Hypothalamus (tissue), 51 donors: ENCODE measurements around the gene MYO1H.
A peak's percentile ranks its signal among the peaks of the same experiment; 100 is the strongest.

Experiments
- DNase-seq, 51 donors: peaks; one replicate each; lab custom pipeline; 2025; lab: John Stamatoyannopoulos, UW

The MYO1H gene

DNA sequence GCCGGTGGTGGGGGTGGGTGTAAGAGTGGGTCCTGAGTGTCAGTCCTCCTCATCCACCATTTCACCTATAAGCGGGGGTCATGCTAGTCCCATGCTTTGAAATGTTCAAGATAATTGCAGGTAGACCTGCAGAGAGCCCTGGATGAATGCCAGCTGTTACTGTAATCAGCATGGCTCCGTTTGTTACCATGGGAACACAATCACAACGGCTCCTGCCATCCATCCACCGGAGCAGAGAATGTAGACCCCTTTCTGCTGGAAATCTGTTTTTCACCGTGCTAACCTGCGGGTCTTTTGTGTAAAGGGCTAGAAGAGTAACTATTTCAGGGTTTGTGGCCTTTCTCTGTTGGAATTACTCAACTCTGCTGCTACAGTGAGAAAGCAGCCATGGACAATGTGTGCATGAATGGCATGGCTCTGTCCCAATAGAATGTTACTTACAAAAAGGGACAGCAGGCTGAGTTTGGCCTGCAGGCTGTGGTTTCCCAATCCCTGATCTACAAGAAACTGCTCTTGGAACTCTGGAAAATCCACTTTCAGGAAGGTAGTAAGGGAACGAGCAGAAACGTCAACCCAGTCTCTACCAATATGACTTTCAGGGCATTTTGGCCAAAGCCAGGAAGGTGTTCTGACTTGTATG is 93.3 kb downstream of the MYO1H start:
- DNase-seq = peak in 2 of 51 donors; percentile 24 to 48

DNA sequence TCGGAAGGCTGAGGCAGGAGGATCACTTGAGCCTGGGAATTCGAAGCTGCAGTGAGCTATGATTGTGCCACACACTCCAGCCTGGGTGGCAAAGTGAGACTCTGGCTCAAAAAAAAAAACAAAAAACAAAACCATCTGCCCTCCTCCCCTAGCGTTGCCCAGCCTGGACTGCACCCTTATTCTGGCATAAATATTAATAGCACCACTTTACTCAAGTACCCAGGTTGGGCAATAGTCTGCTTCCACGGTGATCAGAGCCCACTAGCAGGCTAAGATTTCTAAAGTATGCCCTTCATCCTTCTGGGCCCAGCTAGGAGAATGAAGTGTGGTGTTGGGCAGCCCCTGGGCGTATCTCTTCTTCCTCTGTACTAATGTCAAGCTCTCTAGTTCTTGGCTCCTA is 96.1 kb downstream of the MYO1H start:
- no peak for DNase-seq

DNA sequence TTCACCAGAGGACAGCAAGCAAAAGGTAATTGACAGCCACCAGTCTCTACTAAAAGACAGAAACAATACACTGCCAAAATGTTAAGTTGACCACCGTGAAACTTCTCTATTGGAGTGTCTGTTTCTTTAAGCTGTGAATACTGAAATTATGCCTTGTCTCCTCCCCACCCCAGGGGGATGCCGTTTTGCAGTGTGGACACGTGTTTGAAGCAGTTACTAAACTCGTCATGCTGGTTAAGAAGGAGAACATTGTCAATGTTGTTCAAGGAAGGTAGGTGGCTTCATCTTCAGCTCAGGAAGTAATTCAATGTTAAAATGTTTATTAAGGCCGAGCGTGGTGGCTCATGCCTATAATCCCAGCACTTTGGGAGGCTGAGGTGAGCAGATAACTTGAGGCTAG is 96.6 kb downstream of the MYO1H start:
- DNase-seq = no peak

DNA sequence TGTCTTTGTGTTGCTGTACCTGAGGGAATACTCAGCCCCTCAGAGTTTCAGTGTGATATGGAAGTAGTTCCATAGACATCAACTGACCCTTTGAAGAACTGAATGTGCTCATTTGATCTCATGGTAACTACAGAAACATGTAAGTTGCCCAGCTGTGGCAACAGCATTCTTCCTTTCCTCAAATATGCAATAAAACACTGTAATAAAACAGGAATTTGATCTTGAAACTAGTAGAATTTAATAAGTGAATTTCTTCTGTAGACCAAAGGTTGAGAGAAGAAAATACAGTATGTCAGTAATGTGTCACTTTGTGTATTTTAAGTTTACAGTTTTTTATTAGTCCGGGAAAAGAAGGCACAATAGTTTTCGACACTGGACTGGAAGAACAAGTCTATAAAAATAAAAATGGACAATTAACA is 97.5 kb downstream of the MYO1H start:
- DNase-seq = no peak

DNA sequence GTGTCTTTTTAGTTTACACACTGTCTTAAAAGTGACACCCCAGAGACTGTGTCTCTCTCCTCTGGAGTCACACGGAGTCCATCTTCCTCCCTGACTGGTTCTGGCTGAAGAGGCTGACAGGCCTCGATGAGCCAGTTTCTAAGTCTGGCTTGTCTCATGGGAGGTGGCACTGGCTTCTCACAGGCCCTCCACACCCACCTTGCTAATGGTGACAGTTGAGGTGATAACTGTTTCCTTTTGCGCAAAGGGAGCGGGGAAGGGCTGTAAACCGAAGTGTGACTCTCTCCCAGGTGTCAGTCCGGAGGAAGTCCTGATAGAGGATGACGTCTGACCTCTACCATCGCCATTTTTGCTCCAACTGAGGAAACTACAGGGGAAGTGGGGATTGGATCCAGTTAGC is 99.2 kb downstream of the MYO1H start:
- no peak for DNase-seq

DNA sequence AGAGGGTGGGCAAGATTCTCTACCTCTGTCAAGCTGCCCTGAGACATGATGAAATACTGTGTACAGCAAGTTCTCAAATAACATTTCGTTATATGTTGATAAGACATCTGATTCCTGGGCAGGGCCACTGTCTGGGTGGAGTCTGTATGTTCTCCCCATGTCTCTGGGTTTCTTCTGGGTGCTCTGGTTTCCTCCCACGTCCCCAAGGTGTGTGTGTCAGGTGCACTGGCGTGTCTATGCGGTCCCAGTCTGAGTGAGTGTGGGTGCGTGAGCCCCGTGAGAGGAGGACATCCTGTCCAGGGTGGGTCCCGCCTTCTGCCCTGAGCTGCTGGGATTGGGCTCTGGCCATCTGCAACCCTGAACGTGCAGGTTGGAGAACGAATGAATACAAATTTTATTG is 99.8 kb downstream of the MYO1H start:
- no peak for DNase-seq

DNA sequence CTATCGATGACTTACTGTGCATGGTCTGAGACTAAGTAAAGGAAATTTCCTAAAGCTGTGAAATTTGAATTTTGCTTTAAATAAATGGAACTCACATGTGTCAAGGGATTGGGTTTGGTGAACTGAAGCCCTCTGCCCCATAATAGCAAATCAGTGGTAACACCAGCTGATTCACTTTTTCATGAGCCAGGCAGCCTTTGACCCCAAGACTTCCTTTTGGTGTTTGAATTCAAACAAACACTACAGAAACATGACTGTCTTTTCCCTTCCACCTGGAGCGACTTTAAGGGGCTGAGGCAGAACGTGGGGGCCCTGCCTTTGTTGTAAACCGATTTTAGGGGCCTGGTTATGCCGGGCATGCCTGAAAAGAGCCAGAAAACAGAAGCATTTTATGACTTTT is 100.6 kb downstream of the MYO1H start:
- no peak for DNase-seq

DNA sequence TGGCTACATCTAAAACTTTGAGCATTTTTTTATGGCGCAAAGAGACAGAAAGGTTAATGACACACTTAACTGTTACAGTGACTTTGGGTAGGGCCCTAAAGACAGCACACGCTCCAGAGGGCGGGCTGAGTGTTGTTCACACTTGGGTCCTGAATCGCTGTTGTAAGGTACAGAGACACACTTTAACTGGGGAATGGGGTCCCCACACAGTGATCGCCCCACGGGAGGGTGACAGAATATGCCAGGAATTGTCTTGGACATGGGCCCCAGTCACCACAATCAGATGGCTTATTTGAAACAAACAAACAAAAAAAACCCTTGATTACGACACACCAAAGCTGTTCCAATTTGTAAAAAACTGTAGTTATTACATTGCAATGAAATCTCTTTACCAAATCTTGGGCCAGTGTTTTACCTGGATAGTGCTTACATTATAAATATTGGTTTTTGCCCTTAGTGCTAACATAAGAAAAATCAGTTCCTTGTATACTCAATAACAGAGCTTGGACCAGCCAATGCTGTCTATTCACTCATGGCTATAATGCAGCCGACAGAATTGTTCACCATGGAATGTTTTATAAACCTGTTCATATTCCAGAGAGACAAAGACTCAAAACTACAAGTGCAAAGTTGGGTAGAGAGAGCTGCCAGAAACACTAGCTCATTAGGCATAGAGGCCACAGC is 101.1 kb downstream of the MYO1H start:
- DNase-seq = no peak

DNA sequence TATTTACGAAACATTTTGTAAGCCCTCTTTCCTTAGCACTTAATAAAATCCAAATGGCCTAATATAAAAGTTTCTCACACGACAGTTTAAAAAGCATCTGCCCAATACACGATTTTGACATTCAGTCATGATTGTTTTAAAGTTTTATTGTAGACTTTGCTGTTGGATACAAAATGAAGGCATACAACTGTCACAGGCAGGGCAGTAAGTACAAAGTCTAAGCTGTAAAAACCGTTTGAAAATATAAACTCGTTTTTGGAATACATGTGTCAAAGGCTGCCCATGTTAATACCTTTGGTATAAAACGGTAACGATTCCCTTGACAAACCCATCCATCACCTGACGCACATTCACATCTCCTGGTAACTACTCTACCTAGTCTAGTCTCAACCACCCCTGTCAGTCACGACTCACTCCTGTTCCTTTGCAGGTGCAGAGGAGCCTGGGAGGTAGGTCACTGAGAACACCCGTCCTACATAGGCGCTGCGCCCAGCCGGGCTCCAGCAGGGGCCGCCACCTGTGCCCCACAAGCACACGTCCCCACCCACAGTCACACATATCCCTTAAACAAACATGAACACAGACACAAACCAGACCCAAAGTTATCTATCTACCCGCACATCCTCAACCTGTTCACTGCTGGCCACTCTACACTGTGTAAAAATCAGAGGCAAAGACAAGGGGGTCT is 102.3 kb downstream of the MYO1H start:
- no peak for DNase-seq

DNA sequence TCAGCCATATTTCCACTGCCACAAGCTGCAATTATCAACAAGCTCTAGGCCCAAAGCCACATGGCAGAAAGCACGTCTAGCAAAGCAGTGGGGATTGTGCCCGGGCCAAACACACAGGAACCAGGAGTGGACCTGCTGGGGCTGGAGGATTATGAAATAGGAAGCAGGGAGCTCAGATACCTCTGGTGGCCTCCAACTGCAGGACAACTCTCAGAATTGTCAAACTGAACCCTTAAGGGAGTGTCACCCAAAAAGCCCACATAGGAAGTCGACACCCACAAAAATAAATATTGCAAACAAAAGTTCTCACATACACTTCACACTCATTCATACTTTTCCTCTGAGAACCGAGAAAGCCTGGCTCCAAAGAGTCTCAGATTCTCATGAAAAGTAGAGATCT is 103.3 kb downstream of the MYO1H start:
- no peak for DNase-seq

DNA sequence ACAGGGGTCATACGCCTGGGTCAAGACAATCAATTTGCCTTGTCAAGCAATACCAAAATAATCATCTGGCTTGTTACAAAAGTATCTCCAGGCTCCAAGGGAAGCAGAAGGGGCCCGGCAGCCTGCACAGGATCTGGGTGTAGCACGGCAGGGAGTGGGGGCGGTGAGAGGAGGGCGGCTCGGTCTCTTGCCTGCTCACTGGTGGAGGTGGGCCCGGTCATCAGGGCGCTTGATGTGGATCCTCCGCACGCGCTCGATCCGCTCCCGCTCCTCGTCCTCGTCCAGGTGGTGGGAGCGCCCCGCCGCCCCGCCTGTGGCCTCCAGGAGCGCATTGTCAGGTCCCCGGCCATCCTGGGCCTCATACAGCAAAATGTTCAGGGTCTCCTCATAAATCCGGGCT is 103.7 kb downstream of the MYO1H start:
- DNase-seq = no peak

DNA sequence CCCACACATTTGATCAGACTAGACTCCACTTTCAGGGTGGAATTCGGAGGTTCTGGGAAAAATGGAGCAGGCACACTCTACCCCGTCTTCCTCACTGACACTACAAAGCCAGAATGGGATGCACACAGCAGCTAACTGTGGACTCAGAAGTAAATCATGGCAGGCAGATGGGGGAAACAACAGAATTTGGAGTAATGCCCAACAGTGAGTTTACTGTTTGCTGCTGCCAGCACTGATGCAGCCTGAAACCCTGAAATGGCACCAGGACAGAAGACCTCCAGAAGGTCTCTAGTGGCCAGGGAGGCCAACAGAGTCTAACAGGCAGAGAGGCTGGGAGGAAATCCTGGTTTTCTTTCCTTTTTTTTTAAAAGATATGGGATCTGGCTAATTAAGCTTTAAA is 104.8 kb downstream of the MYO1H start:
- no peak for DNase-seq

DNA sequence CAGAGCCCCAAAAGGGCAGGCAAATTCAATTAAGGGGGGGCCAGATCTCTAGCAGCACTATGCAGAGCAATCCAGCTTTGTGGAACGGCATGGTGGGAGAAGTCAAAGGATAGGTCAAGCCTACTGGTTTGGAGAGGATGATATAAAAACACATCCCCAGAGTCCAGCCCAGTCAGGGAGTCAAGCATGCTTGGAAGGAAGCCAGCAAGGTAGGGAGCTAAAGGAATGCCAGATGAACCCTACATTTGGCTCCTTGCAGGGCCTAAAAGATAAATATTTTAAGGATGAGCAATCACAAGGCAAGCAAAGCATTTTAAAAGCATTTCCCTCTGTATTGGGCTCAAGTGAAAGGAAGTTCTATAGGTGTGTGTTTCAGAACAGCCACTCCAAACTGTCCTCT is 108.0 kb downstream of the MYO1H start:
- DNase-seq = no peak

DNA sequence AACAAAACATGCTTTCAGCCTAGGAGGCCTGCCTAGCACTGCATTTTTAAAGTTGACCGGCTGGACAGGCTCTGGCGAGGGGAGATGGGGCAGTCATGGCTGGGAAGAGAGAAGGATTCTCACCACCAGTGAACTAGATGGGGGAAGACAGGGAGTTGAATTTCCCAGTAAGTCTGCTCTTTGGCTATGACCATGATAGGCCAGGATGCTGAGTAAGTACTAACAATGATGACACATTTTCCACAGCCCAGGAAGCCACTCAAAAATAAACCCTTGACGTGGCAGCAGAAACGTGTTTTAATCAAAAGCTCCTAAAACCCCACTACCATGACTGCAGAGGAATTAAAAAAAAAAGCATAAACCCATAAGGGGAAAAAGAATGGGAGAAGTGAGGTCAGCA is 110.4 kb downstream of the MYO1H start:
- DNase-seq = no peak

DNA sequence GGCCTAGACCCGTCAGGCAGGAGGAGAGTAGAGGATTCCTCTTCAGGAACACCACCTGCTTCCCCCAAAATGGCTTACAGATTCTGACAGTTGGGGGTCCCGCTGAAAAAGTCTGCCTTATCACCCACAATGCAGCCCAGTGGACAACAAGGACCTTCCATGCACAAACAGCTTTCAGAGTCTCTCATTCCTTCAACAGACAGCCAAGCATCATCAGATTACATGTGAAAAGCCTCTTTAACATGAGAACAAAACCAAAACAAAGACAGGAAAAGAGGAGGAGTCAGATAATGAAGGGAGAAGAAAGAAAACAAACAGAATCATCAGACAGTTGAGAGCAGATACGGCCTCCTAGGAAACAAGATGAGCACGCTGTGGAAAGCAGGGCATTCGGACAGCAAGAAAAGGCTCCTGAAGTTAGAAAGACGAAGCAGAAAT is 111.1 kb downstream of the MYO1H start:
- peak in 2 of 51 donors; percentile 21 to 40 for DNase-seq

DNA sequence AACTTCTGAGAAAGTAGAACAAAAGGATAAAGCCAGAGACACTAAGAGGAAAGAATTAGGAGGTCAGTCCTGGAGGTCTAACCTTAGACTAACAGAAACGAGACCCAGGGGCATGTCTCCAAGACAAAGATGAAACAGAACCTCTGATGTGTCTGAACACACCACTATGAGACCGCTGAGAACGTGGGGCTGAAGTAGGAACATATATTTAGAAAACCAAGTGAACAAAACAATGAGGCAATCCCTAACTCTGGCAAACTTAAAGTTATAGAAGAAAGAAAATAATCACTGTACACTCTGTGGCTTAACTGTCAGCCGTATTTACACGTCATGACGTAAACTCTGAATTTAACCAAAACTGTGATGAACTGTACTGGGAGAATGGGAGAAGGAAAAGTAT is 111.5 kb downstream of the MYO1H start:
- no peak for DNase-seq

DNA sequence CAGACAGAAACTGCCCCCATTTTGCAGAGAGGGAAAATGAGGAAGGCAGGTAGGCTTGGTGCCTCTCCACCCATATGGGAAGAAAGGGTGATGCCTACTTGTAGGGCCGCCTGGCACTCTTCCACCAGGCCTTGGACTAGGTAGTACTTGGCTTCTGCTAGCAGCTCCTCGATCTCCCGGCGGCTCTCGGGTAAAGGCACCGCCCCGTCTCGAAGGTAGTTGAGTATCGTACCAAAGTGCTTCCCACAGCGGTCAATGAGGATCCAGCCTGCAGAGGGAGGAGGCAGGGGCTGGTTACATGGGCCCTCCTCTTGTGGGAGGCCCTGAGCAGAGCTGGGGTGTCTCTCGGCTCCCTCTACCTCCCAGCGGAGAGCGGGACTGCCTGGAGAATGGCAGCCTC is 112.8 kb downstream of the MYO1H start:
- DNase-seq = no peak

DNA sequence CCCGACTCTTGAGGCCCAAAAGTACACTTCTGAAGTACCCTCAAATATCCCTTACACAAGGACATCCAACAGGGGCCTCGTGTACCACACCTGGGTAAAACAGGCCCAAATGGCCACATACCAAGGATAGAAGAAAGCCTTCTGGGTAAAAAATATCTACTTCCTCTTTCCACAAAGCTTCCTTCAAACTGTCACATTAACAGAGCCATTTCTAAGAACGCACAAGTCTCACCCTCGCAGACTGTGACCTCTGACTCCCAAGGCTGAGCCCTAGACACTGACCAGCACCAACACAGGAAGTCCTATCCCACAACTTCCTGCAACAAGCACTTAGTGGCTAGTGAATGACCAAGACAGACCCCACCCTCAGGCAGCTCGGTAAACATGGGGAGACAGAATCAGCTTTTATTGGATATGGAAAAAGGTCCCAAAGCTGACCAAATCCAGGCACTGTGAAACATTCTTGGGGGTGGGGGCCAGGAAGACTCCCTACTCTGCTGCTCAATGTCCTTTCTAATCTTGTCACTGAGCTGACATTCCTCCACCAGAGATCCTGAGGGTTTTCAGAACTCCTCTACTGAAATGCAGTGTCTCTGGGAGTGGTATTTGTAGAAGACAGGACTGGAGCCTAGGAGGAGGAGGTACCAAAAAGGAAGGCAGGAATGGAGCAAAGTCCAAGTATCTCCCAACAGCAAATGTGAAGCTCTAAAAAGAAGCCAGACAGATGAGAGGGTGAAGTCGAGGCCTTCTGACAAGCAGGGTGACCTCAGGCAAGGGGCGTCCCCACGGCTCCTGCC is 113.5 kb downstream of the MYO1H start:
- DNase-seq = peak in 6 of 51 donors; percentile 2 to 24 (median 10)

DNA sequence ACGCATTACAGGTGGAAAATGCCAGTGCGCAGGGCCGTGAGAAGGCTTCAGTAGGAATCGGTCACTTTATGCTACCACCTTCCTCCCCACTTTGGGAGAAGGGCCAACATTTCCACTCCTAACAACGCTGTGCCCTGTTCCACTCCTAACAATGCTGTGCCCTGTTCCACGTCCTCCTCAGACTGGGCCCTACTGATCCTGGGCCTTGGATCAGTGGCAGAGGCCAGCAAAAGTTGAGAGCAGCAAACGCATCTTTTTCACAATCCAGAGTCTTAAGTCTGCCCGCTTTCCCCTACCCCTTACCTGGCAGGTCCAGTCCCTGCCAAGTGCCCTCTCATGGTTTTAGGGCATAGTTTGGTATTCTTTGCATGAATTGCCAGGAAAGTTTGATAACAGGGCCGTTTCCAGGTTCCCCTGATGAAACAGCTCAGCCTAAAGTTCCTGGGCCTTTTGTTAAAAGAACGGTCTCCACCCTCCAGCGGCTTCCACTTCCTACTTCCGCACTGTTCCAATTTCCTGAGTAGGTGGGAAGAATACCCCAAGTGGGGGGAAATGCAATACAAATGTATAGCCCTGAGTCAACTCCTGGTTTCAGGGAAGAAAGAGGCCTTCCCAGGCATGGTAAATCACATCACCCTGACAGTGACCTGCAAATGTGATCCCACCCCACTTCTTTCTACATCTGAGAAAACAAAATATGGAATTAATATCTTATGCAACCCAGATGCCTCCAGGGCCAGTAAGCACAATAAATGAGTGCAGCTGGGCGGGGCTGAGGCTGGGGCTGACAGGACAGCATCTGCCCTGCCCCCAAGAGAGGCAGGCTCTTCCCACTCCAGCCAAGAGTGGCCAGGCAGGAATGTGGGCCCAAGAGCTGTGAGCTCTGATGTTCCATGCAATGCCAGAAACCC is 114.4 kb downstream of the MYO1H start:
- DNase-seq = peak in 16 of 51 donors; percentile 3 to 42 (median 18)
